GM12875 (cell line): ENCODE data around the gene JPH4.

Source experiments
- H3K4me3 ChIP-seq: one replicate; pipeline ENCODE4 v1.5.1; 2011; ENCODE audit warnings: low read depth, low read length, control low read depth
- CTCF ChIP-seq: IDR thresholded peaks from 2 replicates; pipeline ENCODE4 v1.5.1; 2011; ENCODE audit warnings: low read depth, mild to moderate bottlenecking, control low read depth, inconsistent platforms, low read length, moderate library complexity, borderline replicate concordance; ENCODE audit not compliant: insufficient read depth

JPH4 gene

GRCh38 chr14:23522643-23523198 is 55.9 kb downstream of the JPH4 start:
- H3K4me3 ChIP-seq = no peak overlapping the region
- no peak for TF ChIP-seq CTCF

GRCh38 chr14:23521785-23522640 is 56.6 kb downstream of the JPH4 start:
- TF ChIP-seq CTCF = no peak
- H3K4me3 ChIP-seq = no peak overlapping the region

- TF ChIP-seq CTCF = no peak
- H3K4me3 ChIP-seq = no peak overlapping the region
Observed at GRCh38 chr14:23520899-23521533, 57.6 kb downstream of the JPH4 start.

GRCh38 chr14:23518709-23519108 is 59.9 kb downstream of the JPH4 start:
- H3K4me3 ChIP-seq = no peak overlapping the region
- no peak for TF ChIP-seq CTCF
